CD4-positive, alpha-beta T cell treated with Interleukin-12 subunit alpha and Interleukin-12 subunit beta, for 1 hour (primary cell): ENCODE results near the gene MRLN.

Experiments used
- DNase-seq: peaks from one replicate; pipeline ENCODE4 v3.0.0-alpha.2; 2020

Gene MRLN

GRCh38 chr10:59702347-59702746, 50.9 kb downstream of the MRLN start:
- DNase-seq = no peak

DNA sequence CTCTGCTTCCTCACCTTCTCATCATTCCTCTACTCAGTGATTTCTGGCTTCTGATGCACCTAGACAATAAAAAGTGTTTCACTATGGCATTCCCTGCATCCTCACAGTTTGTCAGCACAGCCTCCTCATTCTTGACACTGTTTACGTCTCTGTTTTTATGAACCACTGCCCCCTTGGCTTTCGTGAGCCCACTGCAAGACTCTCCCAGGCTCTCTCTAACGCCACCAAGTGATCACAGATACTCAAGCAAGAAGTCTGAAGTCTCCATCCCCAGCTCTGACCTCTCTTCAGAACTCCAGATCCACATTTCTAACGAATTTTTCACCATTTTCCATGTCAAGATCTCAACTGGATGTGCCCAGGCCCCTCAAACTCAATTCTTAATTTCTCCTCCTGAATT, 52.5 kb downstream of the MRLN start:
- DNase-seq = no peak

- no peak for DNase-seq
Measured at GRCh38 chr10:59698326-59698725, 54.9 kb downstream of the MRLN start.

GRCh38 chr10:59695637-59696036, 57.6 kb downstream of the MRLN start:
- no peak for DNase-seq

DNA sequence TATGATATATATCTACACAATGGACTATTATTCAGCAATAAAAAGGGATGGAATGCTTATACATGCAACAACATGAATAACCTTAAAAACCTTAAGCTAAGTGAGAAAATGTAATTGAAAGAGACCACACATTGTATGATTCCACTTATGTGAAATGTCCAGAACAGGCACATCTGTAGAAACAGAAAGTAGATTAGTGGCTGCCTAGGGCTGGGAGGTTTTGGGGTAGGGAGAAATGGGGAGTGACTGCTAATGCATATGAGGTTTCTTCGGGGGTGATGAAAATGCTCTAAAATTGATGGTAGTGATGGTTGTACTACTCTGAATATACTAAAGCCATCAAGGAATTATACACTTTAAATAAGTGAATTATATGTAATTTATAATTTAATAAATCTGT, 58.3 kb downstream of the MRLN start:
- no peak for DNase-seq

DNA sequence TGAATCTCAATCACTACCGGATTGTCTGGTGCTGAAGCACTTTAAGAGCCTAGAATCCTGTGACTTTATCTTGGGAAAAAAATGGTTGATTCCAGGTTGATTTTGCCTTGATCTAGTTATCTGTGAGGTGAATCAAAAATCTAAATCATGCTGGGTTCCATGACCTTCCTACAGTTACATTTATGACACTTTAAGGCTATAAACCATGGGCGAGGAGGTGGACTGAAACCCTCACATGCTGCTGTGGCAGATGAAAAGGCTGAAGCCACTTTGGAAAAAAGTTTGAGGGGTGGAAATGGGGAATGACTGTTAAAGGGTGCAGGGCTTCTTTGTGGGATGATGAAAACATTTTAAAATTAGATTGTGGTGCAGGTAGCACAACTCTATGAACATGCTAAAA, 61.1 kb downstream of the MRLN start:
- no peak for DNase-seq

DNA sequence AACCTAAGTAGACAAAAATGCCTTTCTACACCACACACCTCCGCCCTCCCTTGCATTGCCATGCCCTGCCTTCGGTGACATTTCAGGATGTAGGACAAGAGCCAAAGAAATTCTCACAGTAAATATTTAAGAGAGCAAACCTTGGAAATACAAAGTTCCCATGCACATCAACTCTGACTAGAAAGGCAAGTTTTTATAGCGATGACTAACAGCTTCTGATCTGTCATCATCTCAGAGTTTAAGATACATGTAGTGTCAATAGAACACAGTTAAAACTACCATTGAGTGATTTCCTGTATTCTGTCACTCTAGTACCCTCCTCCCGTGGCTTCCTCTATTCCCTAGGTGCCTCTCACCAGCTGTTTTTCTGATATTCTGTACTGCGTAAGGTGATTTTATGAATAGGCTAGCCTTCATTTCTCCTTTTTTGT, 64.3 kb downstream of the MRLN start:
- no peak for DNase-seq

DNA sequence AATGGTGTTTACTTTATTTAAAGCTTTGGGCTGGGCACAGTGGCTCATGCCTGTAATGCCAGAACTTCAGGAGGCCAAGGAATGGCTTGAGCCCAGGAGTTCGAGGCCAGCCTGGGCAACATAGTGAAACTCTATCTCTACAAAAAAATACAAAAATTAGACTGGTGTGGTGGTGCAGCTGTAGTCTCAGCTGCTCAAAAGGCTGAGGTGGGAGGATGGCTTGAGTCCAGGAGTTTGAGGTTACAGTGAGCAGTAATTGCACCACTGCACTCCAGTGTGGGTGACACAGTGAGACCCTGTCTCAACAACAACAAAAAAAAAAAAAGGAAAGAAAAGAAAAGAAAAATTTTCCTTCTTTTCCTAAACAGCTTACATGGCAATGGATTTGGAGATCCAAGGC, 65.6 kb downstream of the MRLN start:
- no peak for DNase-seq
